ENCODE measurements around the gene CCDC83. TPM values are rescaled to one million over a fixed set of nuclear protein-coding genes. Genes with fewer than 3 reads are reported as not detected.

CCDC83 gene
- total and polyA plus RNA-seq, 9 of the 15 experiments (the other 6 are each of a cell fraction or from before 2014, with no cell fraction given): not detected

GRCh38 chr11:85953491-85954143 is 98.4 kb downstream of the CCDC83 start (continued):
- TF ChIP-seq L3MBTL2 (IDR thresholded peaks at IDR 0.05): peak; percentile 37; the same call in 1 of the 2 replicates
- TF ChIP-seq TAF9B (IDR thresholded peaks at IDR 0.05; ENCODE audit: partially characterized antibody): no peak
- TF ChIP-seq ZFP30 (CRISPR knock-in tag; IDR thresholded peaks at IDR 0.05; ENCODE audit: borderline replicate concordance): no peak
- TF ChIP-seq RAD51 (IDR thresholded peaks at IDR 0.05; ENCODE audit: borderline replicate concordance, low read depth): peak; percentile 37; the same call in 1 of the 2 replicates
- no peak for TF ChIP-seq JUND (IDR thresholded peaks at IDR 0.05; ENCODE audit: borderline replicate concordance, low read depth, low read length)
- TF ChIP-seq JUND (tag; IDR thresholded peaks at IDR 0.05; ENCODE audit: borderline replicate concordance, low read depth, low read length): no peak
- peak; percentile 46; the same call in 1 of the 2 replicates for TF ChIP-seq POLR2G (IDR thresholded peaks at IDR 0.05; ENCODE audit: low read depth, low read length)
- TF ChIP-seq POLR2A (conservative IDR thresholded peaks at IDR 0.05): peak; percentile 59
- TF ChIP-seq ASH1L (IDR thresholded peaks at IDR 0.05; ENCODE audit: borderline replicate concordance, low read depth, partially characterized antibody): no peak
- no peak for TF ChIP-seq FOXA1 (IDR thresholded peaks at IDR 0.05; ENCODE audit: borderline replicate concordance)
- no peak for TF ChIP-seq KHSRP (IDR thresholded peaks at IDR 0.05)
- no peak for TF ChIP-seq SMARCC2 (IDR thresholded peaks at IDR 0.05; ENCODE audit: low read depth)
- no peak for TF ChIP-seq GABPA (tag; conservative IDR thresholded peaks at IDR 0.05; ENCODE audit: low read depth)
- no peak for TF ChIP-seq SNIP1 (IDR thresholded peaks at IDR 0.05; ENCODE audit: low read depth)
- TF ChIP-seq MAFK (IDR thresholded peaks at IDR 0.05; ENCODE audit: low read length): no peak
- peak; percentile 74; the same call in 1 of the 2 replicates for TF ChIP-seq ZNF586 (CRISPR knock-in tag; conservative IDR thresholded peaks at IDR 0.05)
- peak; percentile 67 for TF ChIP-seq USF2 (CRISPR knock-in tag; IDR thresholded peaks at IDR 0.05)

Data from K562 (cell line).